Gastroesophageal sphincter (tissue), 4 donors: ENCODE measurements around the gene DNAAF9. TPM values are rescaled to one million over a fixed set of nuclear protein-coding genes. Genes with fewer than 3 reads are reported as not detected.

Source experiments
- ATAC-seq: fragments of 150-250 bp; one replicate; pipeline ENCODE4 v1.9.1; 2016; ENCODE audit warnings: mild to moderate bottlenecking, moderate library complexity
- H3K27ac ChIP-seq, 4 donors: fragments of 200-600 bp; sonication (generic) in 3 of 4; 1 replicate in 3 of 4; 2 replicates in 1 of 4; pipeline ENCODE4 v1.5.1; 2016 to 2019
- H3K27me3 ChIP-seq: fragments of 200-600 bp; sonication (generic); one replicate; pipeline ENCODE4 v1.5.1; 2019
- H3K36me3 ChIP-seq, 2 donors: fragments of 200-600 bp; sonication (generic); one replicate each; pipeline ENCODE4 v1.5.1; 2019; ENCODE audit warnings: control low read depth in 1 of 2
- H3K4me1 ChIP-seq, 3 donors: fragments of 200-600 bp; sonication (generic); 1 replicate in 2 of 3; 2 replicates in 1 of 3; pipeline ENCODE4 v1.5.1; 2016 to 2019; ENCODE audit warnings: control low read depth in 2 of 3
- H3K4me3 ChIP-seq, 2 donors: fragments of 200-600 bp; sonication (generic); one replicate each; pipeline ENCODE4 v1.5.1; 2019; ENCODE audit warnings: mild to moderate bottlenecking in 1 of 2, moderate library complexity in 1 of 2
- H3K9me3 ChIP-seq, 3 donors: fragments of 200-600 bp; sonication (generic); one replicate each; pipeline ENCODE4 v1.5.1; 2017 to 2019; ENCODE audit warnings: control low read depth in 2 of 3
- EP300 ChIP-seq: sonication (generic); formaldehyde crosslinking; IDR thresholded peaks from one replicate; pipeline ENCODE4 v1.6.1; 2017; ENCODE audit warnings: antibody characterized with exemption, mild to moderate bottlenecking
- POLR2A ChIP-seq, 2 donors: fragments of 450-650 bp; IDR thresholded peaks; one replicate each; pipeline ENCODE4 v1.6.1; 2017; ENCODE audit warnings: antibody characterized with exemption in 2 of 2, mild to moderate bottlenecking in 2 of 2, moderate library complexity in 1 of 2
- POLR2AphosphoS5 ChIP-seq: sonication (generic); formaldehyde crosslinking; IDR thresholded peaks from one replicate; pipeline ENCODE4 v1.6.1; 2017; ENCODE audit warnings: antibody characterized with exemption
- WGBS, 2 donors: methylation state at CpG; one replicate each; pipeline ENCODE4 v1.1.5; 2018; ENCODE audit warnings: low coverage in 1 of 2; 5-methylcytosine and 5-hydroxymethylcytosine counted together
- small RNA-seq, 4 donors: library from RNA; depleted of rRNA; stranded (forward); fragments of <200 nt; gene quantifications; one replicate each; pipeline ENCODE3, GENCODE V24; 2016
- total RNA-seq, 4 donors: library from RNA; depleted of rRNA; stranded (reverse); fragments of >200 nt; gene quantifications; one replicate each; pipeline ENCODE4 v1.1.0, GENCODE V29; 2016
- TF ChIP-seq, protein P1 (sequence below), 4 experiments: fragments of 200-600 bp in 2 of 4; fragments of 450-650 bp in 2 of 4; sonication (generic) in 1 of 4; IDR thresholded peaks; one replicate each; pipeline ENCODE4 v1.5.1; 2017 to 2019; ENCODE audit warnings: antibody characterized with exemption in 4 of 4, mild to moderate bottlenecking in 2 of 4, moderate library complexity in 2 of 4

Gene DNAAF9
- total RNA-seq, 4 donors from 2014 or later = 30.3 to 59.4 (median 35.9) TPM

DNA sequence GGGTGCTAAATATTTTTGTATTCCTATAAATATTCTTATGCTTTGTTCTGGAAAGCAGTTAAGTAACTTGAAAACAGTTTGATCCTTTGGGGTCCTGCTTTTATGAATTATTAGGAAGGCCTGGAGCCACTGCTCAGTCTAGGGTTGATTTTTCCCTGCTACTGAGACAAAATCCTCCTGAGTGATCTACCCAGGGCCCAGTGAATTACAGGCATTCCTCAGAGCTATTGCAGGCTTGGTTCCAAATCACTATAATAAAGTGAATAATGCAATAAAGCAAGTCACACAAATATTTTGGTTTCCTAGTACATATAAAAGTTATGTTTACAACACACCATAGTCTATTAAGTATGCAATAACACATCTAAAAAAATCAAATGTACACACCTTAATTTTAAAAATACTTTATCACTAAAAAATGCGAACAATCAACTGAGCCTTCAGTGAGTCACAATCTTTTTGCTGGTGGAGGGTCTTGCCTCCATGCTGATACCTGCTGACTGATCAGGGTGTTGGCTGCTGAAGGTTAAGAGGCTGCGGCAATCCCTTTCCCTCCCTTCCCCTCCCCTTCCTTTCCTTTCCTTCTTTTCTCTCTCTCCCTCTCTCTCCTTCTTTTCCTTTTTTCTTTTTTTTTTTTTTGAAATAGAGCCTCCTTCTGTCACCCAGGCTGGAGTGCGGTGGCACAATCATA, 43.0 kb downstream of the DNAAF9 start:
- no peaks in the 10 kb centered on the region for H3K27me3 ChIP-seq

DNA sequence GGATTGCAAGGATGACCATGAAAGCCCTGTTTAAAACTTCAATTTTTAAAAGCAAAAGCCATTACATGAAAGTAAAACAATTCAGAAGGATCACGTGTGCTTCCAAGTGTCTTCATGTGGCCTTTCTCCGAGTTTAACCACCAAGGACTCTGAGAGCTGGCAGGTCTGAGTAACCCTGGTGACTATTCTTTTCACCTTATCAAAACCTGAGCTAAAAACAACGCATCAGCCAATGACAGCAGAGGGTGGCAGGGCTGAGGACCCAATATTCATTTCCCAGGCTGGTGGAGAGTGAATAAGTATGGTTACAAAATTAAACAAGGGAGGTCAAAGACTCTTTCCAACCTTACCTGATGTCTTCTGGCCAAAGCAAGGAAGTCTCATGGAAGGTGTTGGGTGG, 46.7 kb downstream of the DNAAF9 start:
- Histone ChIP-seq H3K36me3 (peaks cover 0 to 61% of the 10 kb centered on the region in 2 donors), H3K4me3 (no peak overlapping the region), H3K4me1 (no peaks in the 10 kb centered on the region), H3K27ac (no peak overlapping the region), H3K9me3 (no peaks in the 10 kb centered on the region), H3K27me3 (no peaks in the 10 kb centered on the region)
- WGBS, 2 donors = 84 to 90% methylated on average over 2 to 3 of the region's 3 CpGs
- ATAC-seq = no peak
- TF ChIP-seq, protein P1, sequence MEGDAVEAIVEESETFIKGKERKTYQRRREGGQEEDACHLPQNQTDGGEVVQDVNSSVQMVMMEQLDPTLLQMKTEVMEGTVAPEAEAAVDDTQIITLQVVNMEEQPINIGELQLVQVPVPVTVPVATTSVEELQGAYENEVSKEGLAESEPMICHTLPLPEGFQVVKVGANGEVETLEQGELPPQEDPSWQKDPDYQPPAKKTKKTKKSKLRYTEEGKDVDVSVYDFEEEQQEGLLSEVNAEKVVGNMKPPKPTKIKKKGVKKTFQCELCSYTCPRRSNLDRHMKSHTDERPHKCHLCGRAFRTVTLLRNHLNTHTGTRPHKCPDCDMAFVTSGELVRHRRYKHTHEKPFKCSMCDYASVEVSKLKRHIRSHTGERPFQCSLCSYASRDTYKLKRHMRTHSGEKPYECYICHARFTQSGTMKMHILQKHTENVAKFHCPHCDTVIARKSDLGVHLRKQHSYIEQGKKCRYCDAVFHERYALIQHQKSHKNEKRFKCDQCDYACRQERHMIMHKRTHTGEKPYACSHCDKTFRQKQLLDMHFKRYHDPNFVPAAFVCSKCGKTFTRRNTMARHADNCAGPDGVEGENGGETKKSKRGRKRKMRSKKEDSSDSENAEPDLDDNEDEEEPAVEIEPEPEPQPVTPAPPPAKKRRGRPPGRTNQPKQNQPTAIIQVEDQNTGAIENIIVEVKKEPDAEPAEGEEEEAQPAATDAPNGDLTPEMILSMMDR (IDR thresholded peaks at IDR 0.05) = no peak
- no peak for TF ChIP-seq POLR2A (IDR thresholded peaks at IDR 0.05)
- TF ChIP-seq POLR2AphosphoS5 = no peak
- no peak for TF ChIP-seq EP300

More for the DNA sequence above, 43.0 kb downstream of the DNAAF9 start:
- WGBS, 2 donors = 97 to 100% methylated on average over 2 of the region's 3 CpGs
- peaks cover 0 to 73% of the 10 kb centered on the region in 2 donors for H3K36me3 ChIP-seq
- no peaks in the 10 kb centered on the region for H3K4me1 ChIP-seq
- TF ChIP-seq POLR2AphosphoS5 (no peak), EP300 (no peak), POLR2A (IDR thresholded peaks at IDR 0.05) (no peak)
- TF ChIP-seq, protein P1 (IDR thresholded peaks at IDR 0.05) = no peak
- no peak overlapping the region for H3K27ac ChIP-seq
- no peak overlapping the region for H3K4me3 ChIP-seq
- ATAC-seq = no peak
- H3K9me3 ChIP-seq = no peaks in the 10 kb centered on the region

DNA sequence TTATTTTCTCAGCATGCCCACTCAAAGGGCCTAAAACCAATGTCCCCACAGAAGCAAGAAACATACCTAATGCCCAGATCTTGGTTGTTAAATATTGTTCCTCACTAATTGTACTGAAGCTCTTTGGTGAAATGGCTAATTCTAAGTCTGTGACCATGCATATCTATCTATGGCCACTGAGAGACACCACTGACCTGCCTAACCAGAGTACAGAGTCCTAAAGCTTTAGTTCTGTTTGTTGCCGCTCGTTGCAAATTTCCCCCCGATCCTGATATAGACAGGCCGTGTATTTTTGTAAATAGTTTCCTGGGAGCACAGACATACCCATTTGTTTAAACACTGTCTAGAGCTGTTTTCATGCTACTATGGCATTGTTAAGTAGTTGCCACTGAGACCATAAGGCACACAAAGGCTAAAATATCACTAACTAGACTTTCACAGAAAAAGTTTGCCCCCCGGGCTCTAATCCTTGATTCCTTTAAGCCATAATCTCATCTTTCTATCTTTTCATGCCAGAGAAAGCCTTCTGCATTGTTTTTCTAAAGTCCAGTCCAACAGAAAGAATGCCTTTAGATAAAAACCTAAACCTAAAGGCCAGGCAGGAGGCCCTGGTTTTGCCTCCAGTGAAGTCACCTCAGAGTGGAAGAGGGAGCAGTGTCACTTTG, 48.7 kb downstream of the DNAAF9 start:
- Histone ChIP-seq H3K9me3 (no peaks in the 10 kb centered on the region), H3K27ac (no peak overlapping the region), H3K4me3 (no peak overlapping the region), H3K27me3 (no peaks in the 10 kb centered on the region), H3K4me1 (no peaks in the 10 kb centered on the region), H3K36me3 (peaks cover 0 to 71% of the 10 kb centered on the region in 2 donors)
- 79 to 85% methylated on average over 4 to 5 of the region's 5 CpGs for WGBS, 2 donors
- TF ChIP-seq, protein P1 (IDR thresholded peaks at IDR 0.05) = no peak
- TF ChIP-seq EP300 (no peak), POLR2AphosphoS5 (no peak), POLR2A (IDR thresholded peaks at IDR 0.05) (no peak)
- ATAC-seq = no peak

Small RNA genes within 50 kb of the gene (small RNA-seq; reads per million reads assigned to genes)
- 0 reads per million in 4 donors for gene RF00012
- gene RNU6-1019P = 0 reads per million in 4 donors

Other genes starting within 250 kb of the DNAAF9 start
- gene FASTKD5, start 247.8 kb downstream of the DNAAF9 start, total RNA-seq = 10 to 100 TPM; 13.5 to 19.0 (median 17.4) TPM
- gene UBOX5, start 247.8 kb downstream of the DNAAF9 start, total RNA-seq = 10 to 100 TPM in 1 of 4 donors, 1 to 10 TPM in 3; 4.8 to 10.5 (median 8.4) TPM
- 10 to 100 TPM; 11.3 to 17.0 (median 12.2) TPM for gene LZTS3, start 234.1 kb downstream of the DNAAF9 start, total RNA-seq
- gene DDRGK1, start 203.0 kb downstream of the DNAAF9 start, total RNA-seq = 10 to 100 TPM; 62.0 to 82.5 (median 69.8) TPM
- gene ITPA, start 198.2 kb downstream of the DNAAF9 start, total RNA-seq = 10 to 100 TPM; 23.5 to 26.8 (median 25.2) TPM
- 1 to 10 TPM in 1 of 4 donors, under 1 TPM in 2, not detected in 1; 0.31 to 3.3 (median 0.62) TPM for gene SLC4A11, start 168.5 kb downstream of the DNAAF9 start, total RNA-seq
- 10 to 100 TPM; 16.7 to 22.2 (median 19.4) TPM for gene ATRN, start 63.3 kb upstream of the DNAAF9 start, total RNA-seq